ENCODE measurements around the gene SWAP70.
"Not testable (repeated sequence)": the region's sequence is repeated elsewhere in the genome, so short reads cannot be mapped to it uniquely, and the experiment has no call there.

The SWAP70 gene

DNA sequence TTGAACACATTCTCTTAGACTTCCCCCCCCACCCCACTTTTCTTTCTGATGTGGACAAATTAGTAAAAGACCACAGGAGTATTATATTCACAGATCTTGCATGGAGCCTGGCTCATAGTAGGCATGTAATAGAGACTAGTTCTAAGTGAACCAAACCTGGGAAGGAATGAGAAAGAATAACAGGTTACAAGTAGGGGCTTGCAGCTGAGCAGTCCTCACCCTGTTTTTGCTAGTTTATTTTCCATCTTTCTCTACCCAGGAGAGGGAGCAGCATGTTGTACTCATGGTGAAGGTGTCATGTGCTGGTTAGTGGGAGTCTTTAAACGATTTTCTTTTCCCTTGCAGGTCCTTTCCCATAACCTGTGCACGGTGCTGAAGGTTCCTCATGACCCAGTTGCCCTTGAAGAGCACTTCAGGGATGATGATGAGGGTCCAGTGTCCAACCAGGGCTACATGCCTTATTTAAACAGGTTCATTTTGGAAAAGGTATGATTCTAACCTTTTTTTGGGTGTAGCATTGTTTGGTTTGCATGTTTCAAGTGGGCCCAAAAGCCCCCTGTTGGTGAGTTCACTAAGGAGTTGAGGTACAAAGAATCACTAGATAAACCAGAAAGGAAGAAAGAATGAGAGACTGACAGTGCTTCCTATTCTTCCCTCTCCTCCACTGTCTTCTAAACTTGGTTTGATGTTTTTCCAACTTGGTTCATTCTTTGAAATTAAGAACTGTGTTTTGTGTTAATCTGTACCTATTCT lies 30.1 kb downstream of the SWAP70 start:
- Mint-ChIP-seq H3K36me3 (ENCODE audit: low read depth) (peaks cover 28% of the 10 kb centered on the region), H3K27ac (no peak overlapping the region), H3K27me3 (no peaks in the 10 kb centered on the region), H3K4me3 (no peak overlapping the region), H3K4me1 (ENCODE audit: low read depth) (peaks cover 6% of the 10 kb centered on the region), H3K9me3 (no peaks in the 10 kb centered on the region)

DNA sequence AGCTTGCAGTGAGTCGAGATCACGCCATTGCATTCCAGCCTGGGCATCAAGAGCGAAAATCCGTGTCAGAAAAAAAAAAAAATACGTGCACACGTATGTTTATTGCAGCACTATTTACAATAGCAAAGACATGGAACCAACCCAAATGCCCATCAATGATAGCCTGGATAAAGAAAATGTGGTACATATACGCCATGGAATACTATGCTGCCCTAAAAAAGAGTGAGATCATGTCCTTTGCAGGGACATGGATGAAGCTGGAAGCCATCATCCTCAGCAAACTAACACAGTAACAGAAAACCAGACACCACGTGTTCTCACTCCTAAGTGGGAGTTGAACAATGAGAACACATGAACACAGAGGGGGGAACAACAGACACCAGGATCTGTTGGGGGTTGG lies 31.4 kb downstream of the SWAP70 start:
- H3K36me3 Mint-ChIP-seq (ENCODE audit: low read depth), result peaks cover 28% of the 10 kb centered on the region
- not testable (repeated sequence) for H3K4me1 Mint-ChIP-seq (ENCODE audit: low read depth); H3K9me3 Mint-ChIP-seq; H3K27me3 Mint-ChIP-seq; H3K27ac Mint-ChIP-seq; H3K4me3 Mint-ChIP-seq

DNA sequence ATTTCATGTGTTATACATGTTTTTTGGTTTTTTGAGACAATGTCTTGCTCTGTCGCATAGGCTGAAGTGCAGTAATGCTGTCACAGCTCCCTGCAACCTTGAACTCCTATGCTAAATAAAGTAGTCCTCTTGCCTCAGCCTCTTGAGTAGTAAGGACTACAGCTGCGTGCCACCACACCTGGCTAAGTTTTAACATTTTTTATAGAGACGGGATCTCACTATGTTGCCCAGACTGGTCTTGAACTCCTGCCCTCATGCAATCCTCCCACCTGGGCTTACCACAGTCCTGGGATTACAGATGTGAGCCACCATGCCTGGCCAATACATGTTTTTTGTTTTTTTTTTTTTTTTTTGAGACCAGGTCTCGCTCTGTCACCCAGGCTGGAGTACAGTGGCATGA lies 33.9 kb downstream of the SWAP70 start:
- peaks cover 18% of the 10 kb centered on the region for H3K4me1 Mint-ChIP-seq (ENCODE audit: low read depth)
- H3K9me3 Mint-ChIP-seq, result no peaks in the 10 kb centered on the region
- H3K27ac Mint-ChIP-seq, result no peak overlapping the region
- H3K4me3 Mint-ChIP-seq, result no peak overlapping the region
- H3K36me3 Mint-ChIP-seq (ENCODE audit: low read depth), result peaks cover 33% of the 10 kb centered on the region
- no peaks in the 10 kb centered on the region for H3K27me3 Mint-ChIP-seq

DNA sequence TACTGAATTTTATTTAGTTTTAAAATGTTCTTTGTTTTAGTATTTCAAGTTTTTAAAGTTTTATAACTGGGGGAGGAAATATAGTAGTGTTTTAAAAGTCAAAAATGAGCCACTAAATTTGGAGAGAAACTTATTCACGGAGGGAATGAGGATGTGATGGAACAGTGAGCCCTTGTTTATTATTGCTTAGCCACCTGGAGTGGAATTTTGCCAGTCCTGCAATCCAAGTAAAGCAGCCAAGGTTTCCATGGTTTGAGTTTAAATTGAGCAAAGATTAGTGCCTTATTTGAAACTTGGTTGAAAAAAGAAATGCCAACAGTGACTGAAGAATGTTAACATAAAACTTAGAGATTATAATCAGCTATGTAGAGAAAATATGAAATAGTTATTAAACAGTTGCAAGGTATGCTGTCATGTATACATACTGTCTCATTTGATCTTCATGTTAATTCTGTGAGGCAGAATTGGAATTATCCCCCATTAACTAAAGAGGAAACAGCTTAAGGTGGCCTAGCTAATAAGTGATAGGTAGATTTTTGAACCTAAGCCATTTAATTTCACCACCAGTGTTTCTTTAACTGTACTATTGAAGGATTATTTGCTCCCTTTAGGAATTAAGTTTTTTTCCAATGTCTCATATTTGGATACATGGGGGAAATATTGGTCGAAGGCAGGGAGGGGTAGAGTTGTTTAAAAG lies 36.4 kb downstream of the SWAP70 start:
- H3K4me3 Mint-ChIP-seq, result no peak overlapping the region
- H3K36me3 Mint-ChIP-seq (ENCODE audit: low read depth), result peaks cover 19% of the 10 kb centered on the region
- H3K27me3 Mint-ChIP-seq, result no peaks in the 10 kb centered on the region
- peaks cover 25% of the 10 kb centered on the region for H3K4me1 Mint-ChIP-seq (ENCODE audit: low read depth)
- peaks cover 3% of the 10 kb centered on the region for H3K9me3 Mint-ChIP-seq
- H3K27ac Mint-ChIP-seq, result no peak overlapping the region

DNA sequence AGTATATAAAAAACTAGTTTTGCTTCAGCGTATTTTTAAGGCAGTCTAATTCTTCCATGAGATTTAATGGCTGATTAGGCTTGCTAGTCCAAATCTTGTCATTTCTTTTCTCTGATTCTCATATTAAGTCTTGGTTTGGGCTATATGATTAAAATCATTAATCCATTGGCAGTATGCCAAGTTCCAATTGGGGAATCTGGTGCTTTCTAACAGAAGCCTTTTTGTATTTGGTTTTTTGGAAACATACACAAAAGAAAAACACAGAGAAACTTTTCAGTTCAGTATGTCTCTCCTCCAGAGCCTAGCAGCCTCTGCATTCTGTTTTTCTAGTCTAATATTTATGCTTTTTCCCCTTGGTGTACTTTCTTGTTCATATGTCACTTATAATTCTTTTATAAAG lies 37.9 kb downstream of the SWAP70 start:
- Mint-ChIP-seq H3K9me3 (peaks cover 3% of the 10 kb centered on the region), H3K4me3 (peak overlapping the region; percentile 33), H3K36me3 (ENCODE audit: low read depth) (peaks cover 10% of the 10 kb centered on the region), H3K27me3 (no peaks in the 10 kb centered on the region), H3K27ac (peak overlapping the region; percentile 32), H3K4me1 (ENCODE audit: low read depth) (peaks cover 25% of the 10 kb centered on the region)

DNA sequence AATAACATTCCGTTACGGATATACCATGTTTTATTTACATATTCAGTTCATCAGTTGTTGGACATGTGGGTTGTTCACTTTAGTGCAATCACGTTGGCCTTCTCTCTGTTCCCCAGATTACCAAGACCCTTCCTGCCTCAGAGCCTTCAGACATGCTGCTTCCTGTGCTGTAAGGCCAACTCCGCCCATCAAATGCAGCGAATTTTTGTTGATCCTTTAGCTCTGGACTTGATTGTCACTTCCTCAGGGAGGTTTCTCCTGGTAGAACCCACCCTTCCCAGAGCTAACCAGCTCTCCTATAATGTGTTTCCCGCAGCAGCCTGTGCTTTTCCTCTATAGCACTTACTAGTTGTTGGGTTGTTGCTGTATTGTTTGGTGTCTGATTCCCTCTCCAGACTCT lies 39.4 kb downstream of the SWAP70 start:
- H3K36me3 Mint-ChIP-seq (ENCODE audit: low read depth), result peaks cover 5% of the 10 kb centered on the region
- no peak overlapping the region for H3K4me3 Mint-ChIP-seq

DNA sequence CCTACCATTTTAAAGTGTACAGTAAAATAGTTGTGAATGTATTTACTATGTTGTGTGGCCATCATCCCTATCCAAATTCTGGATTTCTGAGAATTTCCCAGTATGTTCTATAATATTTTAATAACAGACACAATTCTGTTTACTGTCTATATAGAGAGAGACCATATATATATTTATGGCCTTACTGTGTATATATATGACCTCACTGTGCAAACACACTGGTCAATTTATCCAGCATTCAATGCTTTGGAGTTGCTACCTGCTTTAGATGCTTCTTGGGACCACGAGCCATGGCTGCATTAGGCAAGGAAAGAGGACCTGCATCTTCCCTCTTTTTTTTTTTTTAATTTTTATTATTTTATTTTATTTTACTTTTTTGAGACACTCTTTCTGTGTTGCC lies 40.2 kb downstream of the SWAP70 start:
- H3K4me1 Mint-ChIP-seq (ENCODE audit: low read depth), result peaks cover 28% of the 10 kb centered on the region
- no peak overlapping the region for H3K27ac Mint-ChIP-seq
- peaks cover 5% of the 10 kb centered on the region for H3K36me3 Mint-ChIP-seq (ENCODE audit: low read depth)
- H3K27me3 Mint-ChIP-seq, result no peaks in the 10 kb centered on the region
- H3K9me3 Mint-ChIP-seq, result peaks cover 3% of the 10 kb centered on the region
- no peak overlapping the region for H3K4me3 Mint-ChIP-seq

More for the DNA sequence above, 39.4 kb downstream of the SWAP70 start:
- H3K27me3 Mint-ChIP-seq, result no peaks in the 10 kb centered on the region
- peaks cover 3% of the 10 kb centered on the region for H3K9me3 Mint-ChIP-seq
- H3K27ac Mint-ChIP-seq, result no peak overlapping the region
- peaks cover 25% of the 10 kb centered on the region for H3K4me1 Mint-ChIP-seq (ENCODE audit: low read depth)

DNA sequence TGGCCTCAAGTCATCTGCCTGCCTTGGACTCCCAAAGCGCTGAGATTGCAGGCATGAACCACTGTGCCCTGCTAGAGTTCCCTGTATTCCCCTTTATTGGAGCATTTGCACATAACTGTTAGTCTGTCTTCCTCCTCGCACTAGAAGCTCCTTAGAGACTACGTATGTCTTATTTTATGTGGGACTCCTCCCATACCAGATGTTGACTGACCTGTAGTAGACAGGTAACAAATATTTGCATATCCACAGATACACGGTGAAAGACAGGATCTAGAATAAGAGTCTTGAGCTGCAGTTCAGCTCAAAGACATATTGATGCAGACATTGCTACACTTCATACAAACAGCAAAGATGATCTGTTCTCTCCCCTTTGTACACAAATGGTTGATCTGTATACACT lies 40.7 kb downstream of the SWAP70 start:
- H3K4me3 Mint-ChIP-seq, result no peak overlapping the region
- no peaks in the 10 kb centered on the region for H3K27me3 Mint-ChIP-seq
- peaks cover 32% of the 10 kb centered on the region for H3K4me1 Mint-ChIP-seq (ENCODE audit: low read depth)
- H3K9me3 Mint-ChIP-seq, result peaks cover 3% of the 10 kb centered on the region
- no peak overlapping the region for H3K27ac Mint-ChIP-seq
- peaks cover 5% of the 10 kb centered on the region for H3K36me3 Mint-ChIP-seq (ENCODE audit: low read depth)

DNA sequence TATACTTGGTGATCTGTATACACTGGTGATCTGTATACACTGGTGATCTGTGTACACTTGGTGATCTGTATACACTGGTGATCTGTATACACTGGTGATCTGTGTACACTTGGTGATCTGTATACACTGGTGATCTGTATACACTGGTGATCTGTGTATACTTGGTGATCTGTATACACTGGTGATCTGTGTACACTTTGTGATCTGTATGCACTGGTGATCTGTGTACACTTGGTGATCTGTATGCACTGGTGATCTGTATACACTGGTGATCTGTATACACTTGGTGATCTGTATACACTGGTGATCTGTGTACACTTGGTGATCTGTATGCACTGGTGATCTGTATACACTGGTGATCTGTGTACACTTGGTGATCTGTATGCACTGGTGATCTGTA lies 41.5 kb downstream of the SWAP70 start:
- not testable (repeated sequence) for H3K9me3 Mint-ChIP-seq; H3K27ac Mint-ChIP-seq; H3K27me3 Mint-ChIP-seq; H3K36me3 Mint-ChIP-seq (ENCODE audit: low read depth); H3K4me3 Mint-ChIP-seq
- H3K4me1 Mint-ChIP-seq (ENCODE audit: low read depth), result peaks cover 32% of the 10 kb centered on the region

DNA sequence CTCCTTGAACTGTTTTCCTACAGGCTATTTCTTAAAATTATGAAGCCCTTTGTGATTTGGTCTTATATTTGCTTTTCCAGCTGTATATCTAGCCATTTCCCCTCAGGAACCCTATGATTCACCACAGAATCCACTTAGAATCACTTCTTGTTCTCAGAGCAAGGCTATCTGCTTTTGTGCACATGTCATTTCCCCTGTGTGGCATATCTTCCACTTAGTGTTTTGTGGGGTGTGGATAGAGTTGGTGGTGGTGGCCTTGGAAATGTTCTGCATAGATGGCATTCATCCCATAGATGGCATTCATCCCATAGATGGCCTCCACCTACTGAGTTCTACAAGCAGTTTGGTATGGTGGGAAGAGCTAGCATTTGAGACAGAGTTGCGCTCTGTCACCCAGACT lies 44.7 kb downstream of the SWAP70 start:
- no peak overlapping the region for H3K27ac Mint-ChIP-seq
- peaks cover 3% of the 10 kb centered on the region for H3K27me3 Mint-ChIP-seq
- H3K4me3 Mint-ChIP-seq, result no peak overlapping the region
- peaks cover 3% of the 10 kb centered on the region for H3K9me3 Mint-ChIP-seq
- H3K36me3 Mint-ChIP-seq (ENCODE audit: low read depth), result no peaks in the 10 kb centered on the region
- peaks cover 13% of the 10 kb centered on the region for H3K4me1 Mint-ChIP-seq (ENCODE audit: low read depth)

DNA sequence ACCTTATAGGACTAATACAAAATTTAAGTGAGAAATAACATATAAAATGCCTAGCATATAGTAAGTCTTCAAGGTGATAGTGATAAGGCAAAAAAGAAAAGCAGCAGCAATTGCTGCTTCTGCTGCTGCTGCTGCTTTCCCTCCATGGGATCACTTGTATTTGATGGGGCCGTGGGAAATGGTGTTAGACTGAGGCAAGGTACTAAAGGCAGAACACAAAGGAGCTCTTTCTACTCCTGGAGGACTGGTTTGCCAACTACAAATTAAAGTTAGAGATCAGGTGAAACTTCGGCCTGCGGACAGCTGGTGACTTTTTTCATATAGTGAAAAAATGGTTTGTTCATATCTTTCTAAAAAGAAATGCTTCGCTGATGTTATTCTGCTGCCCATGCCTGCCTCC lies 46.3 kb downstream of the SWAP70 start:
- H3K27me3 Mint-ChIP-seq, result peaks cover 3% of the 10 kb centered on the region
- peaks cover 14% of the 10 kb centered on the region for H3K4me1 Mint-ChIP-seq (ENCODE audit: low read depth)
- no peaks in the 10 kb centered on the region for H3K9me3 Mint-ChIP-seq
- no peak overlapping the region for H3K4me3 Mint-ChIP-seq
- H3K27ac Mint-ChIP-seq, result no peak overlapping the region
- peaks cover 5% of the 10 kb centered on the region for H3K36me3 Mint-ChIP-seq (ENCODE audit: low read depth)

DNA sequence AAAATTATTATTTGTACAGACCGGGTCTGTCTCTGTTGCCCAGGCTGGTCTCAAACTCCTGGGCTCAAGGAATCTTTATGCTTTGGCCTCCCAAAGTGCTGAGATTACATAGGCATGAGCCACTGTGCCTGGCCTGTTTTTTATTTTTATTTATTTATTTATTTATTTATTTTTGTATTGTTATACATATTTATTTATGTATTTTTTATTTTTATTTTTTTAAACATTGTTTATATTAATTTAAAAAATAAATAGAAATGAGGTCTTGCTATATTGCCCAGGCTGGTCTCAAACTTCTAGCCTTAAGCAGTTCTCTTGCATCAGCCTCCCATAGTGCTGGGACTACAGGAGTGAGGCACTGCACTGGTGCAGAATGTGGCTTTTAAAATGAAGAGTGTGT lies 47.0 kb downstream of the SWAP70 start:
- Mint-ChIP-seq H3K4me3 (no peak overlapping the region), H3K36me3 (ENCODE audit: low read depth) (peaks cover 12% of the 10 kb centered on the region), H3K27ac (no peak overlapping the region), H3K4me1 (ENCODE audit: low read depth) (peaks cover 15% of the 10 kb centered on the region), H3K27me3 (peaks cover 3% of the 10 kb centered on the region), H3K9me3 (peaks cover under 1% of the 10 kb centered on the region)

DNA sequence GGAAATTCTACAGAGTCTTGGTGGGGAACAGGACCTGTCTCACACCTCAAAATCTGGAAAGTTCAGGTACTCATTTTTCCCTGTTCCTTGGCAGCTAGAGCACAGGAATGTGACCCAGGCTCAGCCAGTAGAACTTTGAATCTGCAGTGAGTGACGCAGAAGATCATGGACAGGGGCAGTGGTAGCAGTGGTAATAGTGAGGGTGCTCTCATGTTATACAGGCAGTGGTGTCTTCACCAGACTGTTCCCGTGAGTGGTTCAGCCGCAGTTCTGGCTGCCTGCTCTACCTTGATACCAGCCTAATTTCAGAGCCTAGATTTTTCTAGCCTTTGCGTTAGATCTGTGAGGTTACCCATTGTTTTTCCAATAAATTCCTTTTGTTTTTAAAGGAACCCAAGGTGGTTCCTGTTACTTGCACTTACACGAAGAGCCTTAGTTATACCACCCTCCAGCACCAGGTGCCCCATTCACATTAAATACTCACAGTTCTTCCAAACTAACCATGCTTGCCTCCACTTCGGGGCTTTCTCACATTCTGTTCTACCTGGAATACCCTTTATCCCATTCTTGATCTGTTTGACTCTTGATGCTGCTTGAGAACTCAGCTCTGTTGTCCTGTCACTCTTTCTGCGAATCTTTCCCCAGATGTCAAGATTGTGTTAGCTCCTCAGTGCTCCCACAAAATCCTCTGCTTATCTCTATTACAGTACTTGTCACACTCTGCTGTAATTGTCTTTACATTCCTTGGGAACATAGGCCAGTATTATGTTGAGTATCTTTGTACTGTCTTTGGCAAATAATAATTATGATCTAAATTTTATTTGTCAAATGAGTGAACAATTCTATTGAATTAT lies 47.8 kb downstream of the SWAP70 start:
- peaks cover 23% of the 10 kb centered on the region for H3K4me1 Mint-ChIP-seq (ENCODE audit: low read depth)
- H3K27ac Mint-ChIP-seq, result no peak overlapping the region
- H3K9me3 Mint-ChIP-seq, result peaks cover 4% of the 10 kb centered on the region
- H3K27me3 Mint-ChIP-seq, result peaks cover 3% of the 10 kb centered on the region
- H3K36me3 Mint-ChIP-seq (ENCODE audit: low read depth), result peaks cover 14% of the 10 kb centered on the region
- no peak overlapping the region for H3K4me3 Mint-ChIP-seq

DNA sequence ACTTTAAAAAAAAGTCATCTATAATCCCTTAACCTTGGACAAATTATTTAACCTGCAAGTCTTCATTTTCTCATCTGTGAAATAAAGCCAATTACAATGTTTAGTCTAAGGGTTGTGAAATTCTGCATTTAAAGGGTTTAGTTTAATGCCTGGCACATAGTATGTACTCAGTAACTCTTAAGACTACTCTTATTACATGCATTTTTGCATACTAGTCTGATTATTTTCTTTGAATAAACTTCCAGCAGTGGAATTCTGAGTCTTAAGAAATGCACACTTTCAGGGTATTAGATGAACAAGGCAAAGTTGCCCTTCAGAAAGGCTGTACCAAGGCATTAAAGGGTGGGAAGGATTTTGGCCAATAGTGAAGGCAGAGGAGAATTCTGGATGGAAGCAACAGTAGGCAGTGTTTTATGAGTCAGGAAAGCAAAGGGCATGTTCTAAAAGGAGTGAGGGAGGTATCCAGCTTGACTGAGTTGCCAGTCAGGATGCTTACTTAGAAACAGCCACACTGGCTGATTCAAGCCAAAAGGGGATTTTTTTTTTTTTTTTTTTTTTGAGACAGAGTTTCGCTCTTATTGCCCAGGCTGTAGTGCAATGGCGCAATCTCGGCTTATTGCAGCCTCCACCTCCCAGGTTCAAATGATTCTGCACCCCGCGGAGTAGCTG lies 50.5 kb downstream of the SWAP70 start:
- Mint-ChIP-seq H3K36me3 (ENCODE audit: low read depth) (peaks cover 14% of the 10 kb centered on the region), H3K27ac (no peak overlapping the region), H3K4me3 (no peak overlapping the region), H3K4me1 (ENCODE audit: low read depth) (peaks cover 21% of the 10 kb centered on the region), H3K9me3 (peaks cover 4% of the 10 kb centered on the region), H3K27me3 (peaks cover 3% of the 10 kb centered on the region)

All from stimulated activated naive CD8-positive, alpha-beta T cell treated with anti-CD3 and anti-CD28 coated beads, Interleukin-15, Interleukin-2, amounts not matched to agents 100 ng/mL and 50 ng/mL, for 24 hours (primary cell).